IPS-18c (cell line): Measurements from ENCODE around the gene HCN2.

Experiments
- H3K4me3 ChIP-seq: 2 replicates; pipeline ENCODE4 v1.7.0; 2013; ENCODE audit warnings: low read depth, mild to moderate bottlenecking, low read length, moderate library complexity; ENCODE audit not compliant: insufficient read depth
- H3K9me3 ChIP-seq: one replicate; pipeline ENCODE4 v1.6.1; 2013; ENCODE audit warnings: mild to moderate bottlenecking, low read length, moderate library complexity; ENCODE audit not compliant: control insufficient read depth, insufficient read depth

The HCN2 gene

GRCh38 chr19:567296-567900 lies 22.3 kb upstream of the HCN2 start:
- H3K9me3 ChIP-seq: no peaks in the 10 kb centered on the region
- no peak overlapping the region for H3K4me3 ChIP-seq

DNA sequence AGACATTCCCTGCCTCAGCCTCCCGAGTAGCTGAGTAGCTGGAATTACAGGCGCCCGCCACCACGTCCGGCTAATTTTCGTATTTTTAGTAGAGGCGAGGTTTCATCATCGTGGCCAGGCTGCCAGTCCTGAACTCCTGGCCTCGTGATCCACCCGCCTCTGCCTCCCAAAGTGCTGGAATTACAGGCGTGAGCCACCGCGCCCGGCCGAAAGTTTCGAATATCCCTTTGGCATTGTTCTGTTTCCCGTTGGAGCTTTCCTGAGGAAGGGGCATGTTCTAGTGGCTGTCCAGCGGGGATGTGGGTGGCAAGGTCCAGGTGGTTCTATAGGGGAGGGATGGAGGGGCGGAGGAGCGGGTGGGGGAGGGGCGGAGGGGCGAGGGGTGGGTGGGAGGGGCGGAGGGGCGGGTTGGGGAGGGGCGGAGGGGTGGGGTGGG lies 19.4 kb upstream of the HCN2 start:
- H3K4me3 ChIP-seq: no peak overlapping the region
- no peaks in the 10 kb centered on the region for H3K9me3 ChIP-seq

- peak overlapping the region; percentile 22 for H3K4me3 ChIP-seq
These were observed 18.6 kb upstream of the HCN2 start for GRCh38 chr19:570937-571565.

DNA sequence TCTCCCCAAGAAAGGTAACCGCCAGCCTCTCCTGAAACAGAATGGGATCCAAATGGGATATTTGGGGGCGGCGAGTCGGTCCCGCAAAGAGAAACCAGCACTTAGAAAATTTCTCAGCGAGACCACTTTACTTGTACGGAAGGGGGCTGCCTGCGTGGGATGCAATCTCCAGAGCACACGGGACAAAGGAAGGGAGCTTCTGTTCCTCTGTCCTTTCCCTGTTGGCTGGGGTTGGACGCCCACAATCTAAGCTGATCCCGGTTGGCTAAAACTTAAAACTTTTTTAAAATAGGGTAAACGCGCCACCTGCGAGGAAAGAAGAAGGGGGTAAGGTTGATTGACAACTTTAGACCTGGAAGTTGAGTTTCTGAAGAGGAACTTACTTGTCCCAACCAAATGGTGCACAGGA lies 18.1 kb upstream of the HCN2 start:
- peak overlapping the region; percentile 22 for H3K4me3 ChIP-seq
- H3K9me3 ChIP-seq: no peaks in the 10 kb centered on the region

More at GRCh38 chr19:570937-571565, 18.6 kb upstream of the HCN2 start:
- H3K9me3 ChIP-seq: no peaks in the 10 kb centered on the region

DNA sequence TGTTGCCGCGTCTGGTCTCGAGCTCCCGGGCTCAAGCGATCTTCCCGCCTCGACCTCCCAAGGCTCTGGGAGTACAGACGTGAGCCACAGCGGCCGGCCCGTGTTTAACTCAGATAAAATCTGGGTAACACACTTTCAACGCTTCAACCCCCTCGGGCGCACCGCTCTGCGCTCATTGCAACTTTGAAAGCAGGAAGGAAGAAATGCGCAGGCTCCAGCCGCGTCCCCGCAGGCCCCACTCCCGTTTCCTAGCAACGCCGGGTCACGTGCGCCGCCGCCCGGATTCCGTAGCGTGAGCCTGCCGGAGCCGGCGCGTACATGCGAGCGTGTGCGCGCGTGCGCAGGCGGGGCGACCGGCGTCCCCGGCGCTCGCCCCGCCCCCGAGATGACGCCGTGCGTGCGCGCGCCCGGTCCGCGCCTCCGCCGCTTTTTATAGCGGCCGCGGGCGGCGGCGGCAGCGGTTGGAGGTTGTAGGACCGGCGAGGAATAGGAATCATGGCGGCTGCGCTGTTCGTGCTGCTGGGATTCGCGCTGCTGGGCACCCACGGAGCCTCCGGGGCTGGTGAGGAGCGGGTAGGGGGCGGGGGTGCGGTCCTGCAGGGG lies 17.4 kb upstream of the HCN2 start, which contains the start of gene BSG:
TSS of gene BSG (plus strand) at position 457 of the 603 bp plus-strand sequence. CDS start at position 496, 39 bp downstream.
- peak within 1 kb of the TSS; percentile 99 for H3K4me3 ChIP-seq
- no peaks in the 10 kb centered on the region for H3K9me3 ChIP-seq

DNA sequence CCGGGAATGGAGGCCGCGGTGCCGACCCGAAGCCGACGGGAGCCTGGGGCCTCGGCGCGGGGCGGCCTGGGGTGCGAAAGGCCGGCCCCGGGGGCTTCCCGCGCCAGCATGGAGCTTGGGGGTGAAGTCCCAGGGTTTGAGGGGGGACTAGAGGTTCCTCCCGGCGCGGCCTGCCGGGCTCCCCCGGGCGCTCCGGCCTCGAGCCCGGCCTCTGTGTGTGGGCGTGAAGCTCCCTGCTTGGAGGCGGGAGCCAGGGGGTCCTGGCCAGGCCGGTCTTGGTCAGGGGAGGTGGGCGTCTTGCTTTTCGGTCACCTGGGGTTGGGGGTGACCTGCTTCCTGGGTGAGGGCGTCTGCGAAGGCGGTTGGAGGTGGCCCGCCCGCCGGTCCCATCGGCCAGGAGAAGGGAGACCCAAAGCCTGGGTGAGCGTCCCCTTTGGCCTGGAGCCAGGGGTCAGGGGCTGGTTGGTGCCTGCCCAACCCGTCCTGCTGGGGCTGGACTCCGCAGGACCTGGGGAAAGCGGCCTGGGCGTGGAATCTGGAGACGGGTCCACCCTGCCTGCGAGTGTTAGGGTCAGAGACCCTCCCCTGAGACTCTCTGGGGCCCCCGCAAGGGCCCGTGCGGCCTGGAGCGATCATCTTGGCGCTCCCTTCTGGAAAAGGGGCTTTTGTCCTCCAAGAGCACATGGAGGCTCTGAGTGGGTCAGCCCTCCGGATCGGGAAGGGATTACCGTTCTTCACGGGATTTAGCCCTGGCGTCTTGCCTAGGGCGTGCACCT lies 16.8 kb upstream of the HCN2 start:
- peak overlapping the region; percentile 99 for H3K4me3 ChIP-seq
- H3K9me3 ChIP-seq: no peaks in the 10 kb centered on the region

- H3K9me3 ChIP-seq: no peaks in the 10 kb centered on the region
- H3K4me3 ChIP-seq: peak overlapping the region; percentile 99
These were observed 16.2 kb upstream of the HCN2 start for GRCh38 chr19:573519-573825.

DNA sequence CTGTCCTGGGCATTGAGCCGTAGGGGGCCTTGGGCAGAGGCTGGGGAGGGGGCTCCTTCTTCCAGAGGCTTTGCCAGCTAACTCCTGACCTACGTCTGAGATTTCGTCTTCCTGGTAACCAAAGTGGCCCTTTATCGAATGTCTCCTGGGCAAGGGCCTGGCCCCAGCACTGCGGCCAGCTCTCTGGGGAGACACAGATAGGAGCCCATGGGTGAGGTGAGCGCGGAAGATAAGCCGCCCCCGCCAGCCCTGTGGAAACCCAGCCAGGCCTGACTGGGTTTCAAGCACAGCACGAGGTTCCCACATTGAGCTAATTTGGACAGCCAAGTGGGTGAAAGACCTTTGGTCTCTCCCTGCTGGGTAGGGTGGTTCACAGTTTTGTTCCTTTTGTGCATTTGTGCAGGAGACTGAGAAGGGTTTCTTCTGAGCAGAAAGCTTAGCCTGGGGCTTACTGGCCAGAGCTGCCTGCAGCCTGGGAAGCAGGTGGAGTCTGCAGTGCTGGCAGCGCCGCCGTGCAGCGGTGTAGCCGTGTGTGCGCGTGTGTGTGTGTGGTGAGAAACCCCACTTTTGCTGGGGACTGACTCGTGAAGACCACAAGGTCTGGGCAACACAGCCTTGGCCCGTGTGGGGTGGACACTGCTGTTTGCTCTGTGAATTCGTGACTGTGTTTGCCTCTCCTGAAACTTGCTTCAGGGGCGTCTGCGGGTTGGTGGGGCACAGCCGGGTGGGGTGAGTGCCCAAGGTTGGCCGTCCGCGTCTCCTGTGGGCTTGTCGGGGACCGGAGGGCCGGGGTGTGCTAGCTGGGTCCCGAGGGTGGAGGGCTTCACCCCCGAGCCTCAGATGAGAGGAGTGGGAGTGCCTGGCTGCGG lies 14.8 kb upstream of the HCN2 start:
- Histone ChIP-seq H3K9me3 (no peaks in the 10 kb centered on the region), H3K4me3 (peak overlapping the region; percentile 28; the same call in 1 of the 2 replicates)

GRCh38 chr19:575527-576506 lies 13.9 kb upstream of the HCN2 start:
- Histone ChIP-seq H3K4me3 (peak overlapping the region; percentile 28), H3K9me3 (no peaks in the 10 kb centered on the region)

GRCh38 chr19:576768-577438 lies 12.8 kb upstream of the HCN2 start:
- H3K4me3 ChIP-seq: no peak overlapping the region
- H3K9me3 ChIP-seq: no peaks in the 10 kb centered on the region

GRCh38 chr19:577439-578392 lies 12.0 kb upstream of the HCN2 start:
- no peak overlapping the region for H3K4me3 ChIP-seq
- H3K9me3 ChIP-seq: no peaks in the 10 kb centered on the region

DNA sequence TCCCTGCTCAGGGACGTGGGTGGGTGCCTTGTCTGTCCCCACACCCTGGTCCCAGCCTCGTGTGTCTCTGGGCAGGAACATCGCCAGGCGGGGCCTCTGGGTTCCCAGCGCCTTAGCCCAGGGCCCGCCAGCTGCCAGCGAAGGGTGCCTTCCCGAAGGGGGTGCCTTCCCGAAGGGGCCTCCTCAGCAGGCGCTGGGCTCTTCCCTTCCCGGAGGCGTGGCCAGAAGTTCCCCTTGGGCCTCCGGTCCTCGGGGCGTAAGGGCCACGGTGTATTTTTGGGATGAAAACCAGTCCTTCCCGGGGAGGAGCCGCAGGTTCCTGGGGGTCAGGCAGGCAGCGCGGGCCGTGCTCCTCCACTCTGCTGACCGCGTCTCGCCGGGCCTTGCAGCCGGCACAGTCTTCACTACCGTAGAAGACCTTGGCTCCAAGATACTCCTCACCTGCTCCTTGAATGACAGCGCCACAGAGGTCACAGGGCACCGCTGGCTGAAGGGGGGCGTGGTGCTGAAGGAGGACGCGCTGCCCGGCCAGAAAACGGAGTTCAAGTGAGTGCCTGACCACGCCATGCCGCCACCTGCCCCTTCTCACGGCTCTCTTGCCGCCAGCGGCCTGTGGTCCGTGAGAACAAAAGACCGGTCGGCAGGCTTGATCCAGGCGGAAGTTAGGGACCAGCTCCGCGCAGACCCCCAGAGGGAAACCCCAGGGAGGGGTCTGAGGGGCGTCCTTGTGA lies 10.4 kb upstream of the HCN2 start:
- Histone ChIP-seq H3K9me3 (no peaks in the 10 kb centered on the region), H3K4me3 (no peak overlapping the region)

GRCh38 chr19:579842-580155 lies 9.9 kb upstream of the HCN2 start:
- H3K9me3 ChIP-seq: no peaks in the 10 kb centered on the region
- H3K4me3 ChIP-seq: no peak overlapping the region

DNA sequence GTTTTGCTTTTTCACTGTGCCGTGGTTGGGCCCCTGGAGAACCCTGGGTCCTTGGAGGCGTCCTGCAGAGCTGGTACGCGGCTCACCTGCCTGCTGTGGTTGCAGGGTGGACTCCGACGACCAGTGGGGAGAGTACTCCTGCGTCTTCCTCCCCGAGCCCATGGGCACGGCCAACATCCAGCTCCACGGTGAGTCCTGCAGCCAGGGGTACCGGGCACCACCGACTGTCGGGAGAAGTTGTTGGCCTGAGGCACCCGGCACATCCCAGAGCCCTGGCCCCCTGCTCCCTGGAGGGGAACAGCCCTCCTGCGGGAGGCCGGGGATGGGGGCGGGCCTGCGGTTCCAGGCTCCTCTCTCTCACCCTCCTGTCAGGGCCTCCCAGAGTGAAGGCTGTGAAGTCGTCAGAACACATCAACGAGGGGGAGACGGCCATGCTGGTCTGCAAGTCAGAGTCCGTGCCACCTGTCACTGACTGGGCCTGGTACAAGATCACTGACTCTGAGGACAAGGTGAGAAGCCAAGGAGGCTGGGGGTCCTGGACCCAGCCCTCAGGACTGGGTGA lies 9.3 kb upstream of the HCN2 start:
- Histone ChIP-seq H3K4me3 (no peak overlapping the region), H3K9me3 (no peaks in the 10 kb centered on the region)
